GM19023 (cell line): ENCODE results near the gene PDZK1.
"Not testable (repeated sequence)": the region's sequence is repeated elsewhere in the genome, so short reads cannot be mapped to it uniquely, and the experiment has no call there.

Experiments used
- ATAC-seq: cut with Tn5 transposase; IDR thresholded peaks from one replicate; pipeline ENCODE4 v1.9.1; 2021; ENCODE audit warnings: mild to moderate bottlenecking, moderate library complexity; ENCODE audit not compliant: unreplicated experiment

The PDZK1 gene

DNA sequence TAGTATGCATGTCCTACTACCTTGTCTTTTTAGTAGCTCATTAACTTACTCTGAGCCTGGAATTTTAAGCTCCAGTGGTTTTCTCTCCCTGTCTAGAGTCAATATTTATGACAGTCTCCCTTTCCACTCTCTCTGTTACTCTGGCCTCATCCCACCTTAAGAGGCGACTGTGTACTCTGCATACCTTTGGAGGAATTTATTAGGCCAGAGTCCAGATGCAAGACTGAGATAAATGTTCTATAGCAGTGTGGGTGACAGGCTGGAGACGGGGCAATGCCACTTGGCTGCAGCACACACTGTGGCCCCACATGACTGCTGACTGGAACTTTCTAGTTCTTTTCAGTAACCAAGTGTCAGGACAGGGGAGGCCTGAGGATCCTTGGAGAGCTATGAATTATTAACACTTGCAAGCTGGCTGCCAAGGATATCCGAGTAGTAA, 4.1 kb upstream of the PDZK1 start:
- ATAC-seq: no peak

DNA sequence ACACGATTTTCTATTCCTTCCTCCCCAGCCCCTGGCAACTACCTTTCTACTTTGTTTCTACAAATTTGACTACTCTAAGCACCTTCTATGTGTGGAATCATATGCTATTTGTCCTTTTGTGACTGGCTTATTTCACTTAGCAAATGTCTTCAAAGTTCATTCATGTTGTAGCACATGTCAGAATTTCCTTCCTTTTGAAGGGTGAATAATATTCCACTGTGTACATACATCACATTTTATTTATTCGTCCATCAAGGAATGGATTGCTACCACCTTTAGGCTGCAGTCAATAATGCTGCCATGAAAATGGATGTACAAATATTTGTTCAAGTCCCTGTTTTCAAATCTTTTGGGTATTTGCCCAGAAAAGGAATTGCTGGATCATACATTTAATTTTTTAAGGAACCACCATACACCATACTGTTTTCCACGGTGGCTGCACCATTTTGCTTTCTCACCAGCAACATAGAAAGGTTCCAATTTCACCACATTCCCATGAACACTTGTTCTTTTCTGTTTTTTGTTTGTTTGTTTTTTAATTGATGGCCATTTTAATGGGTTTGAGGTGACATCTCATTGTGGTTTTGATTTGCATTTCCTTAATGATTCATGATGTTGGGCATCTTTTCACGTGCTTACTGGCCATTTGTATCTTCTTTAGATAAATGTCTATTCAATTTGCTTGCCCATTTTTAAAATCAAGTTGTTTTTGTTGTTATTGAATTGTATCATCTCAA, 3.3 kb upstream of the PDZK1 start:
- no peak for ATAC-seq

DNA sequence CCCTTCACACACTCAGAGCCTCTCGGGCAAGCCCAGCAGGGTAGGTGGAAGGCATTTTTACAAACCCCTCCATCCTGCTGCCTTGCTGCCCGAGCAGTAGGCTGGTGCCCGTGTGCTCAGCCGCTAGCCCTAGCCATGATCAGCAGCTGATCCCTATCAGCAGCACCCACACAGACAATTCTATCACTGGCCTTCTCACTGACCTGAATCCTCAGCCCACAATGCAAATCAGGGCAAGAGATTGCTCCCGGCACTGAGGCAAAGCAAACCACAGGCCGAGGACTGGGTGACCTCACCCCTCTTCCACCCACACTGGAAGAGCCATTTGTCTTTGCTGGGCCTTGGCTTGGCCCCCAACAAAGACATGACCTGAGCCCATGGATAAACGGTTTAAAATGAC, 895 bp upstream of the PDZK1 start:
- ATAC-seq: peak; percentile 52

DNA sequence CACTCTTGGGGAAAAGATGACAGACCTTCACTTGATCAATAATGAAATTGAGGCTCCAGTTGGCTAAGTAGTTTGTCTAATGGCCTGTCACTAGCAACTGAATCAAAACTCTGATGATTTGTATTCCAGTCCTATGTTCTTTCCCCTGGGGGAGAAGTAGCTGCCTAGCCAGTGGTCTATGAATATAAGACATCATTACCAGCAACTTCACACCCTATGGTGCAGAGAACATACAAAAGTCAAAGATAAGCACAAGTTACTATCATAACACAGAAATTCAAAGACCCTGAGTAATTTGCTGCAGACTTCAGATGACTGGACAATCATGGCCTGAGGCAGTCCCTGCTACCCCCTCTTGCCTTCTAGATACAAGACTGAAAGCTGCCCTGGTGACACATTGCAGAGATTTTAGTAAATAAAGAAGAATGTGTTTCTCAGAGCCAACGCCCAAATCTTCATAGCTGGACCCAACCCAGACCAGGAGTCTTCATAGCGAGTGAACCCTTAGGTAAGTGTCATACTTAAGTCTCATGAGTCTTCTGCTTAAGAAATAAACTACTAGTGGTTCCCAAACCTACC, 993 bp downstream of the PDZK1 start:
- no peak for ATAC-seq

DNA sequence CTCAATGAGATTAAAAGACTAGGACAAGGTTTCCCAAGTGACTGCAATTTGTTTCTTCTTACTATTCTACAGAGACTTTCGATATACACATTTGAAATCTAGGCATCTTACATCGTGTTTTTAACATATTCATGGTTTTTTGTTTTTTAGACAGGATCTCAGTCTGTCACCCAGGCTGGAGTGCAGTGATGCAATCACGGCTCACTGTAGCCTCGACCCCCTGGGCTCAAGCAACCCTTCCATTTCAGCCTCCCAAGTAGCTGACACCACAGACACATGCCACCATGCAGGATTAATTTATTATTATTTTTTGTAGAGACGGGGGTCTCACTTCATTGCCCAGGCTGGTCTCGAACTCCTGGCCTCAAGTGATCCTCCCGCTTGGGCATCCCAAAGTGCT, 1.5 kb downstream of the PDZK1 start:
- ATAC-seq: no peak

DNA sequence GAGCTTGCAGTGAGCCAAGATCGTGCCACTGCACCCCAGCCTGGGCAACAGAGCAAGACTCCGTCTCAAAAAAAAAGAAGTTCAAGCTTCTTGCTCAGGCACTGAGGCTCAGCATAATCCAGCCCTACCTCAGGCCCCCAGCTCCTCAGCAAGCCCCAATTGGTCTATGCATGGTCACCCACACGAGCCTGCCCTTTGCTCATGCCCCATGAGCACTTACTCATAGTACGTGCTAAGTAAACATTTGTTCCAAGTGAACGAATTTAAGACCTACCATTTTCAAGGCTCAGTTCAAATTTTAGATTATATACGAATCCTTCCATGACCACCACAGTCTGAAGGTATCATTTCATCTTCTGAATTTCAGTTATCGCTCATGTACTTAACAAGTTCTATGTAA, 4.3 kb downstream of the PDZK1 start:
- ATAC-seq: no peak

DNA sequence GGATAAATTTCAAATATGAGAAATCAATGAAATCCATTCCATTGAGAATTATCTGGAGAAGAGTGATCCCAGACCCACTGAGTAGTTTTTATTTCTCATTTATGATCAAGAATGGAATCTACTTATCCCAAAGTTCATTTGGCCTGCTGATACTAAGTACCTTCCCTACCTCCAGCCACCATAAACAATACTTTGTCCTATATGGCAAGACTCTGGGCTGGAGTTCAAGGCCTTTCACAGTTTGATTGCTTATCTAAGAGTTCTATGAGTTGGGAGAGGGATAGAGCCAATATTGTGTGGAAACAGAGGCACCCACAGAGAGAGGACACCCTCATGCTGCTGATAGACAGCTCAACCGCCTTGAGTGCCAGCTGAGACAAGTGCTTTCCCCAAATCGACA, 5.1 kb downstream of the PDZK1 start:
- no peak for ATAC-seq

DNA sequence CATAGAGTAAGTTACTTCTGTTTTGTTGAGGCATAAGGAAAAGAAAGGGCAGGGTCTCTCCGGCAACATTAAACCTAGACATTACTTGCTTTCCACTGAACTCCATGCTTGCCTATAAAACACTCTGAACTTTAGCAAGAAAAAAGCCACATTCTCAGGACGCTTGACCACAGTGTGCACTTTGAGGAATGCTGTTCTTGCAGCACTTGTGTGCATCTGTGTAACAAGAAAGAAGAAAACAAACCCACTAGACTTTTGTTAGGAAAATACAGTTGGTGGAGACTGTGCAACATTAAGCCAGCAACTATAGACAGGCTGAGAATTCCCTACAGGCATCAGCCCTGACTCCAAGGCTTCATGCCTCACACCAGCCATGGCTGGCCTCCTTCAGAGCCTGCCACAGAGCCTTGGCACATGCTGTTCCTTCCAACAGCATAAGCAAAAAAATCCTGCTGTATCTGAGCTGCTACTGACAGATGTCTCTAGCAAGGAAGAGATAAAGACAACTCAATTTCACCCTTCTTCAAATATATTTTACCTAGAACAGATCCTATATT, 5.8 kb downstream of the PDZK1 start:
- no peak for ATAC-seq

DNA sequence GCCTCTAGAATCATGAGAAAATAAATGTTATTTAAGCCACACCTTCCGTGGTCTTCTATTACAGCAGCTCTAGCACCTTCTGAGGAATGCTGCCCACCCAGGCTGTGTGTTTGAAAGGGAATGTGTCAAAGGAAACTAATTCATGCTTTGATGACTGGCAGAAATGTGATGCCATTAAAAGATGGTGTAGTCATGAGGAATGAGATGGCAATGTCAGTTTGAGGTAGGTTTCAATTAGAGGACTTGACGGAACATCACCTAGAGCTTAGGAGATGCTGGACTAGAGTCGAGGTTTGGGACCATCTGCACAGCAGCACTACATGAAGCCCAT, 10.6 kb downstream of the PDZK1 start:
- ATAC-seq: no peak

DNA sequence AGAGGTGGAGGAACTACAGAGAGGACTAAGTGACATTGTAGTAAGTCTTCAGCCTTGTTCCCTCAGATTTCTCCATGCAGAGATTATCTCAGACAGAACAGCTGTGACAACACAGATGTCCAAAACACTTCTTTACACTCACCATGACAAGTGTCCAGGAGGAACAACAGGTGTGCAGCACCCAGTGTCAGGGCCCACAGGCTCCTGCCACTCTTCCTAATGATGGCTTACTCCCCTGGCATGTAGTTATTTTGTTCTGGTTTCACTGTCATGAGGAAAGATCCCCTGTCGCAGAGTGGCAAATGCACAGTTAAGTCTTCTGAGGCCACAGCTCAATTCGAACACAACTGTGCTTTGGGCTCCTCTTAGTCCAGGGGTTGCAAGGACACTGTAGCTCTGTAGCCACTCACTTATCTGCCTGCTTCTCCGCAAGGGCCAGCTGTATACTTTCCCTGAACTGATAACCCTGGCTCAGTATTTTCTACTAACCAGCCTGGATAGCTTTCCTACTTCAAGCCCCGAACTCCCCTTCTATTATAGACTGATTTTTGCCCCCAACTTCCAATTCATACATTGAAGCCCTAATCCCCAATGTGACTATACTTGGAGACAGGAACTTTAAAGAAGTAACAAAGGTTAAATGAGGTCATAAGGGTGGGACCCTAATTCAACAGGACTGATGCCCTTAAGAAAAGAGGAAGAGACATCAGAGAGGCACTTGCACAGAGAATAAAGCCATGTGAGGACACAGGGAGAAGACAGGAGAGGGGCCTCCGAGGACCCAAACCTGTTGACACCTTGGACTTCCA, 11.1 kb downstream of the PDZK1 start:
- no peak for ATAC-seq

DNA sequence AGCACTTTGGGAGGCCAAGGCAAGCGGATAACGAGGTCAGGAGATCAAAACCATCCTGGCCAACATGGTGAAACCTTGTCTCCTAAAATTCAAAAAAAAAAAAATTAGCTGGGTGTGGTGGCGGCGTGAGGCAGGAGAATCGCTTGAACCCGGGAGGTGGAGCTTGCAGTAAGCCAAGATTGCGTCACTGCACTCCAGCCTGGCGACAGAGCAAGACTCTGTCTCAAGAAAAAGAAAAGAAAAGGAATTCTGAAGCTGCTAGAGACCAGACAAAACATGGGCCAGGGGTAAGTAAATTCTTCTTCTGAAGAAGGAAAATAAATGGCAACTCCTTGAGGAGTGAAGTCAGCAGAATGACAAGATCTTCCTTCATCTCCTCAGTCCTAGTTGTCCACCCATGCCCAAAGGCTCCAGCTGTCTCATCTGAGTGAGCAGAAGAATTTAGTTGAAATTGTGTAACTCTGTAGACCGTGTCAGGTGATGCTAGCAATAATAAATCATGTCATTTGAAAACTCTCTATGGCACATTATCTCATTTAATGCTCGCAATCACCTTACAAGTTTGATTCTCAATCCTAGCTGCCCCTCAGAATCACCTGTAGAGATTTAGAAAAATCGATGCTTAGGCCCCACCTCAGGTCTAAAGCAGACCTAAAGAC, 14.3 kb downstream of the PDZK1 start:
- no peak for ATAC-seq

DNA sequence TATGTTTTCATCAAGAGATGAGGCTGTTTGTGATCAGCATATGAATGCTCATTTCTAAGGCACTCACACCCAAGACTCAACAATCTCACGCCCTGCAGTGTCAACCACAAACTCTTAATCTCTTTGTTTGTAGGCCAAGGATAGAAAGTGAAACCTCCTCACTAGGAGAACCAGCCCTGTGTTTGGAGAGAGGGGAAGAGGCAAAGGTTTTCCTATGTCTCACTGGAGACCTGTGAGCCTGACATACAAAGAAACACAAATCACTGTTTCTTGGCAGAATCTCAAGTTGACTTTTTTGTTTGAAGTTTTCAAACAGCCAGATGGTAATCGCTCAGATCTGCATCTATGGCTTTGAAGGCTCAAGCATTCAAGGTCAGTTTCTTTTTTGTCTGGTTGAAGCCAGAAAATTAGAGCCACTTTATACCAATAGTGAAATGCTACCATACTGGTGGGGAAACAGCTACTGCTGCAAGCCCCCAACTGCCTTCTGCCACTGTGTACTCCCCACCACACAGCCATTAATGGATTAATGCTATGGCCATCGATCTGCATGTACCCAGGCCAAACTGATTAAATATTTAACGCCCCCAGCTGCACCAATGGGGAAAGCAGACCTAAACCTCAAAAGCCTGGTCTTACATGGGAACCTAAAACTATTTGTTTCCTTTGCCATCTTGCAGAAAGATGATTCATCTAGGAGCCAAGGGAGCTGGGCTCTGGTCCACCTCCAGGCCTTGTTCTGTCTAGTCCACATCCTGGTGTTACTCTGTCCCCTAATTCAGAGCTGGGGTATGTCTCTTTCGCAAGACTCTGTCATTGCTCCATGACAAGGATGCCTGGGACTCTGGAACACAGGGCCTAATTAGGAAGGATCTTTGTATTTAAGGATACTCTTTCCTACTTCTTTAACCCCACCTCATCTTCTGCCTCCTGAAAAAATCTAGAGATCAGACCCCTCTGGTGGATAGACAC, 16.3 kb downstream of the PDZK1 start:
- ATAC-seq: peak; percentile 69

DNA sequence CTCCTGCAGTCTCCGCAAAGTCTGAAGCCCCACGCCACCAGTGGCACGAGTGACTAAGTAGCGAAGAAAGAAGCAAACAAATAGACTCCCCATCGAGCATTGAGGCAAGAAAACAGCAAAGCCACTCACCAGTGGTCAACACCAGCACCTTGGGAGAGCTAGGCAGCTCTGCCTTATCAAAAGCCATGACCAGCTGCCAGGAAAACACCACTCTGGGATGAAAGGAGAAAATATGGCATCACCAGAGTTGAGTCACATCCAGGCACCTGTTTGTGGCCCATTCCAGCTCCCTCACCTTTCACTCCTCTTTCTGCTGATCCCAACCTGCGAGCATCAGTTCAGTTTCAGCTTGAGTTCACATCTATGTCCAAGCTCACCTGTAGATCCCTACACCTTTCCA, 17.2 kb downstream of the PDZK1 start:
- ATAC-seq: no peak

DNA sequence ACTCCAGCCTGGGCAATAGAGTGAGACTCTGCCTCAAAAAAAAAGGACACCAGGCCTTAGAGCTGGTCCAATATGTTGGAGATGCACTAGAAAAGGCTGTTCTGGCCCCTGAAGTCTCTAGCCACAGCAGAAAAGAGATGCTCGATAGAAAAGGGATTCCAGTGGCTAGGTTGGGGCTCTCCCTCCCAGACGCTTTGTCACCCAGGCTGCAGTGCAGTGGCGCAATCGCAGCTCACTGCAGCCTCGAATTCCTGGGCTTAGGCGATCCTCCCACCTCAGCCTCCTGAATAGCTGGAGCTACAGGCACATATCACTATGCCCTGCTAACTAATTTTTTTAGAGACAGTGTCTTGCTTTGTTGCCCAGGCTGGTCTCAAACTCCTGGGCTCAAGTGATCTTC, 18.2 kb downstream of the PDZK1 start:
- ATAC-seq: no peak

DNA sequence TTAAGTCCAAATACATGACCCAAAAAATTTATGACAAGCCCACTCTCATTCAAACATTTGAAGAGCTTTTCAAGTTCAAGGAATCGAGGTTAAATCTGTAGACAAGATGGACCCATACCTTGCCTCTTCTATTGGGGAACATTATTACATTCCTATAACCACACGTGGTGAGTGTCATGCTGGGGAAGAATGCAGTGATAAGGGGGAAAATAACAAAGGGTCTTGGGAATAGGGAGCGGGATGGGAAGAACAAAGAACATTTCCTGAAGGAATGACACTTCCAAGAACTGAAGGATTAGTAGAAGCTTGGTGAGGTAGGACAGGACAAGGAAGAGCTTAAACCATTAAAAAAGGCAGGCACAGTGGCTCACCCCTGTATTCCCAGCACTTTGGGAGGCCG, 18.8 kb downstream of the PDZK1 start:
- no peak for ATAC-seq

DNA sequence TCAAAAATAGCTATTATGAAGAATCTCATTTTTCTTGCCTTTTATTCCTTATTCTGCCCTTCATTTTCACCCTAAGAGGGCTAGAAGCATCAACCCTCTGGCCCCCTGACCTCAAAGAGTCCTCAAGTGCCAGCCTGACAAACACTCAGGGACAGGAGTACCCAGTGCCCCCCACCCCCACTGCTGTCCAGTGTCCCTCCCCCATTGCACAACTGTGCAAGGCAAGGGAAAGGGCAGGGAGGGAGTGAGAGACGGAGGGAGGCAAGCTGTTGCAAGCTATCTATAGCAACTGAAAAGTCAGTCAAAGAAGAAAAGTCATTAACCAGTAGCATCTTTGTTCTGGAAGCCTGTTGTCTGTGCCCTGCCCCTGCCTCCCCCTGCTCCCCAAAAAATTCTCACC, 21.1 kb downstream of the PDZK1 start:
- ATAC-seq: not testable (repeated sequence)

DNA sequence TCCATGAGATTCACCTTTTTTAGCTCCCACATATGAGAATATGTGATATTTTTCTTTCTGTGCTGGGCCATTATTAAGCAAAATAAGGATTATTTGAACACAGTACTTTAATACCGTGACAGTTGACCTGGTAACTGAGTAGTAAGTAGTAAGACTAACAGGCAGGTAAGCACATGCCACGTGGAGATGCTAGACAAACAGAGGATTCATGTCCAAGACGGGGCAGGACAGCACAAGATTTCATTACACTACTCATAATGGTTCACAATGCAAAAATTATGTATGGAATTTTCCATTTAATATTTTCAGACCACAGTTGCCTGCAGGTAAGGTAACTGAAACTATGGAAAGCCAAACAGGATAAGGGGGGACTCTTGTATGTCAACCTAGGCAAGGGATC, 22.3 kb downstream of the PDZK1 start:
- ATAC-seq: not testable (repeated sequence)

DNA sequence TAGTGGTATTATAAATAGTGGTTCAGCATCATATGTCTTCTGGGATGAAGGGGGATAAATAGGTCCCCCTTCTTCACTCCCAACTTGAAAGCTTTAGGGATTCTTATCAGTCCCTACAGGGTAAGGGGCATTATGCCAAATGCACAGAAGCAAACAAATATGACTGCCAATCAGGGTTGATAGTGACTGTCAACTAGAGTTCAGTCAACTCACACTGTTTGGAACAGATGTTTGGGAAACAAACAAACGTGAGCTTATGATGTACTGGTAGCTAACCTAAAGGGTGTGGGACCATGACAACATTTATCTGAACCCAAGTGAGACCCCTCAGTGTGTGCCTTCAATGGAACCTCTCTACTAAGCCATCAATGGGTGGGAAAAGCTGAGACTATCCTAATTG, 34.0 kb downstream of the PDZK1 start:
- ATAC-seq: not testable (repeated sequence)

DNA sequence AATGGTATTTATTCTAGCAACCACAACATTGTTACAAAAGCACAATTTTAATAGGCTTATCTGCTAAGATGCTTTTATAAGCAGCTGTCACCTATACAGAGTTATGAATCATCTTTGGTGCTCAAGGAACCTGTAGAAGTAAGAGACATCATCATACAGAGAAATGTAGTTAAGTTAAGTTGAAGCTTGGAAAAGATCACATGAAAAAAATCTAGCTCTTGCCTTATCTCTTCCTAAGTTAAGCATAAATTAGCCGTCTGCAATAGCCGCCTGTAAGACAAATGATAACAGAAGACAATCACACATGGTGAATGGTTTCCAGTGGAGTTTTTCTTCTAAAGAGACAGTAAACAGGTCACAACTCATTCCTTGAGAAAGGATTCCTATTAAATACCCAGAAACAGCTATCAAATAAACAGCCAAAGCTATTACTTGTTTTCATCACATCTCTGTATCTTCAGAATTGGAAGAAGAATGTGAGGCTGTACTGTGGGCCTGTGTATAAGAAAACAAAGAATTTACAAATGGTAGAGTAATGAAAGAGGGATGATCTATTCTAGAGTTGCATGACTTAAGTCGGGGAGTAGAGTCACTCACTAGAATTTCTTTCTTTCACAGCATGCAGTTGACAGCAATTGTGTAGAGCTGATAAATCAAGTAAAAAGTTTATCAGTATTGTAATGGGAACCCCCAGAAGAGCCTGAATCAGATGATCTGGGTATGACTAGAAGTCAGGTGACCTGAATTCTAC, 36.0 kb downstream of the PDZK1 start:
- ATAC-seq: not testable (repeated sequence)
